IMR-90 (cell line): ENCODE results near the gene DUSP8. TPM values are rescaled to one million over a fixed set of nuclear protein-coding genes. Genes with fewer than 3 reads are reported as not detected.
"Not testable (repeated sequence)": the region's sequence is repeated elsewhere in the genome, so short reads cannot be mapped to it uniquely, and the experiment has no call there.

ENCODE experiments used
- ATAC-seq: fragments of 200-7000 bp; cut with Tn5 transposase; 2 replicates; pipeline ENCODE4 v1.9.1; 2020; ENCODE audit warnings: low read depth, mild to moderate bottlenecking, moderate library complexity
- BruUV-seq: library from RNA; stranded (reverse); fragments of 400-500 nt; replicated peaks from 2 replicates; lab custom pipeline; 2021; lab: Mats Ljungman, UMichigan
- CTCF ChIA-PET: fragments of 300-600 bp; formaldehyde crosslinking; extraction: SDS; loops from one replicate; lab custom pipeline; 2021; ENCODE audit warnings: antibody characterized with exemption; lab: Yijun Ruan, JAX
- POLR2A ChIA-PET: fragments of 300-600 bp; sonication (Branson Sonifier 250); formaldehyde crosslinking; loops from one replicate; lab custom pipeline; 2022; ENCODE audit warnings: antibody characterized with exemption; ENCODE audit not compliant: unreplicated experiment; lab: Charles Lee
- DNase-seq: peaks from one replicate; pipeline ENCODE4 v3.0.0; 2013
- H2AFZ ChIP-seq: replicated peaks from 2 replicates; pipeline ENCODE3; 2013; ENCODE audit warnings: low read length, mild to moderate bottlenecking; ENCODE audit not compliant: poor library complexity
- H2AK5ac ChIP-seq: 2 replicates; pipeline ENCODE4 v1.6.1; 2013; ENCODE audit warnings: low read depth, low read length, inconsistent platforms
- H2AK9ac ChIP-seq: replicated peaks from 2 replicates; pipeline ENCODE3; 2013; ENCODE audit warnings: mild to moderate bottlenecking, low read depth, low read length, moderate library complexity; ENCODE audit not compliant: poor library complexity
- H2BK120ac ChIP-seq: 2 replicates; pipeline ENCODE4 v1.6.1; 2013; ENCODE audit warnings: low read depth, low read length, inconsistent platforms
- H2BK15ac ChIP-seq: 3 replicates; pipeline ENCODE4 v1.6.1; 2013; ENCODE audit warnings: low read depth, low read length, inconsistent platforms
- H2BK20ac ChIP-seq: 2 replicates; pipeline ENCODE4 v1.6.1; 2013; ENCODE audit warnings: low read depth, mild to moderate bottlenecking, inconsistent platforms, low read length, moderate library complexity
- H2BK5ac ChIP-seq: 2 replicates; pipeline ENCODE4 v1.6.1; 2013; ENCODE audit warnings: mild to moderate bottlenecking, low read depth, low read length, inconsistent platforms; ENCODE audit not compliant: poor library complexity, severe bottlenecking
- H3K14ac ChIP-seq: replicated peaks from 2 replicates; pipeline ENCODE4 v1.6.1; 2013; ENCODE audit warnings: low read depth, low read length, inconsistent platforms
- H3K18ac ChIP-seq: 2 replicates; pipeline ENCODE4 v1.6.1; 2013; ENCODE audit warnings: low read depth, low read length, control low read depth
- H3K23ac ChIP-seq: 2 replicates; pipeline ENCODE4 v1.6.1; 2013; ENCODE audit warnings: low read depth, low read length, inconsistent platforms
- H3K27ac ChIP-seq: 2 replicates; pipeline ENCODE4 v1.5.1; 2013; ENCODE audit warnings: mild to moderate bottlenecking, control low read depth, low read length; ENCODE audit not compliant: insufficient read depth
- H3K27me3 ChIP-seq: 2 replicates; pipeline ENCODE4 v1.6.1; 2013; ENCODE audit warnings: low read length; ENCODE audit not compliant: control insufficient read depth, insufficient read depth
- H3K36me3 ChIP-seq: 2 replicates; pipeline ENCODE4 v1.6.1; 2013; ENCODE audit warnings: low read length, mixed read lengths; ENCODE audit not compliant: control insufficient read depth, insufficient read depth
- H3K4ac ChIP-seq: 2 replicates; pipeline ENCODE4 v1.6.1; 2013; ENCODE audit warnings: low read depth, low read length, inconsistent platforms
- H3K4me1 ChIP-seq: 2 replicates; pipeline ENCODE4 v1.6.1; 2013; ENCODE audit warnings: low read length, mixed read lengths; ENCODE audit not compliant: control insufficient read depth, insufficient read depth
- H3K4me2 ChIP-seq: 2 replicates; pipeline ENCODE4 v1.6.1; 2013; ENCODE audit warnings: low read depth, mild to moderate bottlenecking, control low read depth, low read length, moderate library complexity
- H3K4me3 ChIP-seq: 2 replicates; pipeline ENCODE4 v1.5.1; 2013; ENCODE audit warnings: low read depth, mild to moderate bottlenecking, control low read depth, low read length, moderate library complexity; ENCODE audit not compliant: insufficient read depth
- H3K56ac ChIP-seq: 2 replicates; pipeline ENCODE4 v1.6.1; 2013; ENCODE audit warnings: low read length, inconsistent platforms; ENCODE audit not compliant: insufficient read depth; ENCODE audit errors: extremely low read depth
- H3K79me1 ChIP-seq, 2 experiments: 2 replicates each; pipeline ENCODE4 v1.6.1; 2013; ENCODE audit warnings: low read length in 2 of 2, inconsistent platforms in 1 of 2, low read depth in 1 of 2
- H3K9ac ChIP-seq: 2 replicates; pipeline ENCODE4 v1.6.1; 2013; ENCODE audit warnings: low read depth, low read length, control low read depth
- H3K9me1 ChIP-seq: 2 replicates; pipeline ENCODE4 v1.6.1; 2013; ENCODE audit warnings: low read length, inconsistent platforms; ENCODE audit not compliant: insufficient read depth
- H3K9me3 ChIP-seq: 2 replicates; pipeline ENCODE4 v1.6.1; 2013; ENCODE audit warnings: low read length; ENCODE audit not compliant: control insufficient read depth, insufficient read depth
- H4K20me1 ChIP-seq: 2 replicates; pipeline ENCODE4 v1.6.1; 2013; ENCODE audit warnings: low read length, inconsistent platforms; ENCODE audit not compliant: insufficient read depth
- H4K5ac ChIP-seq: 2 replicates; pipeline ENCODE4 v1.6.1; 2013; ENCODE audit warnings: mild to moderate bottlenecking, low read depth, low read length, control low read depth
- H4K8ac ChIP-seq, 2 experiments: 2 replicates each; pipeline ENCODE4 v1.6.1; 2013; ENCODE audit warnings: low read depth in 2 of 2, low read length in 2 of 2, control low read depth in 1 of 2, inconsistent platforms in 1 of 2
- H4K91ac ChIP-seq: 2 replicates; pipeline ENCODE4 v1.6.1; 2013; ENCODE audit warnings: low read depth, low read length, inconsistent platforms; ENCODE audit not compliant: insufficient read depth
- WGBS, 2 experiments: methylation state at CpG; one replicate each; pipeline versions ENCODE4 v1.1.5 to v1.1.7; 2013; ENCODE audit warnings: missing lambda C conversion rate in 2 of 2; ENCODE audit not compliant: insufficient read length in 1 of 2; ENCODE audit errors: extremely low coverage in 2 of 2; 5-methylcytosine and 5-hydroxymethylcytosine counted together
- dilution Hi-C: fragments of 300-500 bp; cut with HindIII; formaldehyde crosslinking; loops from one replicate; pipeline ENCODE4 v1.14.3; 2018; ENCODE audit warnings: low sequenced_read_pairs; ENCODE audit not compliant: unreplicated experiment
- in situ Hi-C: fragments of 300-500 bp; cut with MboI; formaldehyde crosslinking; loops from 3 replicates; pipeline ENCODE4 v1.14.3; 2019; ENCODE audit warnings: low sequenced_read_pairs, inconsistent platforms, mixed read lengths
- intact Hi-C: fragments of 100-400 bp; cut with micrococcal nuclease; formaldehyde crosslinking; loops from 2 replicates; pipeline ENCODE4 v1.10.0; 2022
- polyA plus RNA-seq, 3 experiments: library from polyadenylated mRNA; depleted of rRNA; stranded (reverse); fragments of >200 nt; gene quantifications; 2 replicates each; pipeline ENCODE4 v1.2.3, GENCODE V29; 2012; ENCODE audit warnings: low replicate concordance in 1 of 3
- total RNA-seq: library from RNA; depleted of rRNA; stranded (reverse); fragments of >200 nt; gene quantifications from 2 replicates; pipeline ENCODE4 v1.2.3, GENCODE V29; 2012

DUSP8 gene
- total and polyA plus RNA-seq, 2 of the 4 experiments (the other 2 are of a cell fraction): 0.72 to 4.2 TPM

GRCh38 chr11:1584661-1585370 is 12.7 kb upstream of the DUSP8 start, which contains the start of gene KRTAP5-1:
TSS of gene KRTAP5-1 (minus strand) at chr11:1585283. CDS start at chr11:1585249, 34 bp downstream.
- H3K79me1 ChIP-seq, H2BK120ac ChIP-seq, H3K27ac ChIP-seq, H2AK9ac ChIP-seq, H4K5ac ChIP-seq, H2BK15ac ChIP-seq, H2AFZ ChIP-seq, H4K91ac ChIP-seq, H4K20me1 ChIP-seq, H3K18ac ChIP-seq, H3K4me2 ChIP-seq, in situ Hi-C loops, BruUV-seq, dilution Hi-C loops, DNase-seq, H3K14ac ChIP-seq, H3K9ac ChIP-seq, H3K23ac ChIP-seq, H4K8ac ChIP-seq, H3K4me3 ChIP-seq, ATAC-seq, H3K4me1 ChIP-seq, H3K9me3 ChIP-seq, H3K36me3 ChIP-seq, H2BK20ac ChIP-seq, H2BK5ac ChIP-seq, H3K4ac ChIP-seq, H2AK5ac ChIP-seq, intact Hi-C loops, H3K9me1 ChIP-seq, H3K56ac ChIP-seq, POLR2A ChIA-PET: not testable (repeated sequence)
- no CpG with 5 or more reads among the region's 9 CpGs for WGBS, 2 experiments
- peaks cover 30% of the 10 kb centered on the region for H3K27me3 ChIP-seq
- CTCF ChIA-PET: interaction anchor here (0.6 to 1.9 kb wide), 2 partner anchors 10 to 95 kb away, joined by 4 read pairs; no protein-coding TSS in a partner anchor

- H2AFZ ChIP-seq, H3K4me3 ChIP-seq, H2BK15ac ChIP-seq, H2BK120ac ChIP-seq, H2BK20ac ChIP-seq, H2AK9ac ChIP-seq, H3K9me1 ChIP-seq, BruUV-seq, H3K4ac ChIP-seq, H3K14ac ChIP-seq, H2AK5ac ChIP-seq, DNase-seq, H4K5ac ChIP-seq, H3K36me3 ChIP-seq, ATAC-seq, H2BK5ac ChIP-seq, H3K9me3 ChIP-seq, CTCF ChIA-PET, in situ Hi-C loops, H3K79me1 ChIP-seq, H4K91ac ChIP-seq, intact Hi-C loops, H4K8ac ChIP-seq, H4K20me1 ChIP-seq, H3K4me1 ChIP-seq, H3K4me2 ChIP-seq, H3K18ac ChIP-seq, H3K27ac ChIP-seq, dilution Hi-C loops, H3K56ac ChIP-seq, H3K9ac ChIP-seq, H3K23ac ChIP-seq: not testable (repeated sequence)
- POLR2A ChIA-PET: interaction anchor here (0.6 kb wide), 1 partner anchor 723 kb away, joined by 3 read pairs; no protein-coding TSS in a partner anchor
- peaks cover 28% of the 10 kb centered on the region for H3K27me3 ChIP-seq
- WGBS, 2 experiments: no CpG with 5 or more reads among the region's 2 CpGs
Observed at GRCh38 chr11:1582909-1583308, 10.8 kb upstream of the DUSP8 start.
